Peyer's patch (tissue), 4 donors: ENCODE measurements around the gene ZNHIT1. TPM values are rescaled to one million over a fixed set of nuclear protein-coding genes. Genes with fewer than 3 reads are reported as not detected.

ENCODE experiments used
- DNase-seq, 3 donors: peaks; one replicate each; pipeline ENCODE4 v3.0.0-alpha.2; 2017 to 2019
- H3K27ac ChIP-seq, 4 donors: fragments of 200-600 bp; sonication (generic); one replicate each; pipeline ENCODE4 v1.5.1; 2016 to 2019
- H3K27me3 ChIP-seq, 2 donors: fragments of 200-600 bp; sonication (generic); one replicate each; pipeline ENCODE4 v1.5.1; 2019
- H3K36me3 ChIP-seq, 3 donors: fragments of 200-600 bp; sonication (generic); one replicate each; pipeline ENCODE4 v1.5.1; 2016 to 2019
- H3K4me1 ChIP-seq, 4 donors: fragments of 200-600 bp; sonication (generic); one replicate each; pipeline ENCODE4 v1.5.1; 2016 to 2019
- H3K4me3 ChIP-seq, 4 donors: fragments of 200-600 bp; sonication (generic); 1 replicate in 3 of 4; 2 replicates in 1 of 4; pipeline ENCODE4 v1.5.1; 2016 to 2019; ENCODE audit warnings: mild to moderate bottlenecking in 1 of 4
- H3K9me3 ChIP-seq, 4 donors: fragments of 200-600 bp; sonication (generic); one replicate each; pipeline ENCODE4 v1.5.1; 2016 to 2019; ENCODE audit warnings: mild to moderate bottlenecking in 1 of 4
- CTCF ChIP-seq, 6 experiments: fragments of 450-650 bp in 4 of 6; fragments of 200-600 bp in 2 of 6; sonication (generic) in 1 of 6; IDR thresholded peaks; one replicate each; pipeline ENCODE4 v1.5.1; 2017 to 2019; ENCODE audit warnings: antibody characterized with exemption in 6 of 6, mild to moderate bottlenecking in 3 of 6, moderate library complexity in 1 of 6
- POLR2A ChIP-seq, 2 donors: fragments of 450-650 bp; IDR thresholded peaks; one replicate each; pipeline ENCODE4 v1.5.1; 2017; ENCODE audit warnings: antibody characterized with exemption in 2 of 2, mild to moderate bottlenecking in 2 of 2, moderate library complexity in 2 of 2
- total RNA-seq, 4 donors: library from RNA; depleted of rRNA; stranded (reverse); fragments of >200 nt; gene quantifications; one replicate each; pipeline ENCODE4 v1.1.0, GENCODE V29; 2016

The ZNHIT1 gene
- total RNA-seq, 4 donors from 2014 or later = 37.1 to 142 (median 110) TPM

- Histone ChIP-seq H3K4me1 (peaks cover 0 to 44% (median 12%) of the 10 kb centered on the region in 4 donors), H3K4me3 (peak overlapping the region in 2 of 4 donors; percentile 60), H3K27ac (peak overlapping the region in 3 of 4 donors; percentile 72 to 100 (median 98)), H3K27me3 (no peaks in the 10 kb centered on the region), H3K9me3 (no peaks in the 10 kb centered on the region), H3K36me3 (peaks cover 0 to 15% (median 0%) of the 10 kb centered on the region in 3 donors)
- peak in 2 of 3 donors; percentile 93 to 94 for DNase-seq
- peak; percentile 89 to 97 for TF ChIP-seq POLR2A (IDR thresholded peaks at IDR 0.05)
- TF ChIP-seq CTCF (IDR thresholded peaks at IDR 0.05) = peak in 1 of 6 experiments; percentile 4
These were observed 22.5 kb downstream of the ZNHIT1 start for GRCh38 chr7:101240226-101241014.

GRCh38 chr7:101241015-101241363 lies 23.0 kb downstream of the ZNHIT1 start:
- Histone ChIP-seq H3K36me3 (peaks cover 0 to 15% (median 0%) of the 10 kb centered on the region in 3 donors), H3K4me3 (peak overlapping the region in 2 of 4 donors; percentile 52 to 60), H3K9me3 (no peaks in the 10 kb centered on the region), H3K27ac (peak overlapping the region in 3 of 4 donors; percentile 72 to 100 (median 98)), H3K4me1 (peaks cover 0 to 48% (median 14%) of the 10 kb centered on the region in 4 donors), H3K27me3 (no peaks in the 10 kb centered on the region)
- DNase-seq = peak in 2 of 3 donors; percentile 82 to 89
- no peak for TF ChIP-seq CTCF (IDR thresholded peaks at IDR 0.05)
- peak; percentile 29 to 79 for TF ChIP-seq POLR2A (IDR thresholded peaks at IDR 0.05)

GRCh38 chr7:101241443-101242349 lies 23.7 kb downstream of the ZNHIT1 start:
- Histone ChIP-seq H3K4me3 (peak overlapping the region in 1 of 4 donors; percentile 60), H3K36me3 (peaks cover 0 to 15% (median 0%) of the 10 kb centered on the region in 3 donors), H3K27me3 (no peaks in the 10 kb centered on the region), H3K9me3 (no peaks in the 10 kb centered on the region), H3K27ac (peak overlapping the region in 3 of 4 donors; percentile 72 to 100 (median 98)), H3K4me1 (peaks cover 0 to 48% (median 14%) of the 10 kb centered on the region in 4 donors)
- TF ChIP-seq POLR2A (IDR thresholded peaks at IDR 0.05) (no peak), CTCF (IDR thresholded peaks at IDR 0.05) (no peak)
- no peak for DNase-seq

GRCh38 chr7:101243646-101244374 lies 25.8 kb downstream of the ZNHIT1 start:
- H3K4me3 ChIP-seq = peak overlapping the region; percentile 70 to 89 (median 77)
- H3K9me3 ChIP-seq = no peaks in the 10 kb centered on the region
- H3K27me3 ChIP-seq = no peaks in the 10 kb centered on the region
- peak overlapping the region; percentile 93 to 96 (median 96) for H3K27ac ChIP-seq
- DNase-seq = peak in 2 of 3 donors; percentile 57 to 68
- TF ChIP-seq CTCF (IDR thresholded peaks at IDR 0.05) (peak in 1 of 6 experiments; percentile 88), POLR2A (IDR thresholded peaks at IDR 0.05) (peak in 1 of 2 donors; percentile 33)
- H3K36me3 ChIP-seq = peaks cover 0 to 18% (median 0%) of the 10 kb centered on the region in 3 donors
- peaks cover 0 to 31% (median 12%) of the 10 kb centered on the region in 4 donors for H3K4me1 ChIP-seq
